A673 (cell line): Measurements from ENCODE around the gene FNBP1. TPM values are rescaled to one million over a fixed set of nuclear protein-coding genes. Genes with fewer than 3 reads are reported as not detected.

ENCODE experiments used
- BruUV-seq: library from RNA; stranded (reverse); fragments of 400-500 nt; replicated peaks from 2 replicates; lab custom pipeline; 2021; lab: Mats Ljungman, UMichigan
- CTCF ChIA-PET: fragments of 300-600 bp; sonication (Branson Sonifier 250); formaldehyde crosslinking; loops from one replicate; lab custom pipeline; 2022; ENCODE audit warnings: antibody characterized with exemption; lab: Charles Lee
- POLR2A ChIA-PET: fragments of 300-600 bp; sonication (Branson Sonifier 250); formaldehyde crosslinking; loops from one replicate; lab custom pipeline; 2022; ENCODE audit warnings: antibody characterized with exemption; ENCODE audit not compliant: low non-redundant PET; lab: Charles Lee
- DNase-seq: peaks from one replicate; pipeline ENCODE4 v3.0.0-alpha.2; 2015; ENCODE audit warnings: low spot score
- H3K27ac ChIP-seq: fragments of 200-600 bp; sonication (generic); 2 replicates; pipeline ENCODE4 v1.5.1; 2016; ENCODE audit warnings: mixed run types, low read depth, mild to moderate bottlenecking, mixed read lengths, antibody characterized with exemption, low read length; ENCODE audit not compliant: poor library complexity, severe bottlenecking
- H3K27me3 ChIP-seq: fragments of 200-600 bp; sonication (generic); replicated peaks from 2 replicates; pipeline ENCODE4 v1.6.1; 2017; ENCODE audit warnings: mixed run types, low read depth, mild to moderate bottlenecking, mixed read lengths, antibody characterized with exemption, low read length; ENCODE audit not compliant: insufficient read depth, poor library complexity
- H3K36me3 ChIP-seq: fragments of 200-600 bp; sonication (generic); 2 replicates; pipeline ENCODE4 v1.6.1; 2016; ENCODE audit warnings: mixed run types, mild to moderate bottlenecking, mixed read lengths, antibody characterized with exemption, low read length; ENCODE audit not compliant: insufficient read depth, poor library complexity, severe bottlenecking
- H3K4me1 ChIP-seq: fragments of 200-600 bp; sonication (generic); 2 replicates; pipeline ENCODE4 v1.6.1; 2017; ENCODE audit warnings: mixed run types, mild to moderate bottlenecking, mixed read lengths, antibody characterized with exemption, low read length; ENCODE audit not compliant: insufficient read depth, poor library complexity, severe bottlenecking
- H3K4me3 ChIP-seq: fragments of 200-600 bp; sonication (generic); 2 replicates; pipeline ENCODE4 v1.5.1; 2016; ENCODE audit warnings: low read depth, mixed run types, mild to moderate bottlenecking, mixed read lengths, low read length; ENCODE audit not compliant: poor library complexity, severe bottlenecking
- H3K9me3 ChIP-seq: fragments of 200-600 bp; sonication (generic); 2 replicates; pipeline ENCODE4 v1.6.1; 2016; ENCODE audit warnings: mixed run types, low read depth, mild to moderate bottlenecking, mixed read lengths, antibody characterized with exemption, low read length; ENCODE audit not compliant: poor library complexity, severe bottlenecking
- CTCF ChIP-seq: fragments of 300-800, 200-600 bp; sonication (generic); conservative IDR thresholded peaks from 2 replicates; pipeline ENCODE4 v1.5.1; 2017; ENCODE audit warnings: low read depth, mild to moderate bottlenecking, antibody characterized with exemption, low read length, moderate library complexity, mixed read lengths
- EZH2 ChIP-seq: fragments of 200-600 bp; sonication (generic); IDR thresholded peaks from 2 replicates; pipeline ENCODE4 v1.6.1; 2017; ENCODE audit warnings: borderline replicate concordance, low read depth, mild to moderate bottlenecking, mixed read lengths, antibody characterized with exemption, low read length; ENCODE audit not compliant: poor library complexity, severe bottlenecking
- intact Hi-C: fragments of 100-400 bp; cut with micrococcal nuclease; formaldehyde crosslinking; loops from one replicate; pipeline ENCODE4 v1.10.0; 2022; ENCODE audit not compliant: unreplicated experiment
- total RNA-seq: library from RNA; stranded (reverse); gene quantifications from 2 replicates; pipeline ENCODE4 v1.2.3, GENCODE V29; 2021

The FNBP1 gene
- total RNA-seq, 1 experiment from 2014 or later, result 200 TPM

GRCh38 chr9:129958796-129959195, 84.2 kb downstream of the FNBP1 start:
- ChIA-PET CTCF (no interaction called here), POLR2A (no interaction called here)
- intact Hi-C loops, result no loop called here
- no TSS peak for BruUV-seq
- Histone ChIP-seq H3K9me3 (no peaks in the 10 kb centered on the region), H3K27ac (peak overlapping the region; percentile 64), H3K36me3 (peaks cover 58% of the 10 kb centered on the region), H3K4me1 (peaks cover 44% of the 10 kb centered on the region), H3K27me3 (no peaks in the 10 kb centered on the region), H3K4me3 (no peak overlapping the region)
- no peak for TF ChIP-seq EZH2
- DNase-seq, result no peak

GRCh38 chr9:129954868-129955550, 88.0 kb downstream of the FNBP1 start:
- BruUV-seq, result no TSS peak
- H3K4me3 ChIP-seq, result no peak overlapping the region
- CTCF ChIA-PET, result no interaction called here
- peaks cover 37% of the 10 kb centered on the region for H3K4me1 ChIP-seq
- H3K36me3 ChIP-seq, result peaks cover 85% of the 10 kb centered on the region
- intact Hi-C loops, result no loop called here
- DNase-seq, result peak; percentile 41
- POLR2A ChIA-PET, result interaction anchor here (0.7 kb wide), 1 partner anchor 62 kb away, joined by 7 read pairs; no protein-coding TSS in a partner anchor
- TF ChIP-seq EZH2, result no peak
- no peak for TF ChIP-seq CTCF
- no peaks in the 10 kb centered on the region for H3K27me3 ChIP-seq
- H3K9me3 ChIP-seq, result no peaks in the 10 kb centered on the region
- peak overlapping the region; percentile 53 for H3K27ac ChIP-seq

- intact Hi-C loops, result no loop called here
- H3K4me1 ChIP-seq, result peaks cover 46% of the 10 kb centered on the region
- H3K27ac ChIP-seq, result no peak overlapping the region
- no TSS peak for BruUV-seq
- ChIA-PET POLR2A (no interaction called here), CTCF (no interaction called here)
- peaks cover 86% of the 10 kb centered on the region for H3K36me3 ChIP-seq
- DNase-seq, result no peak
- H3K9me3 ChIP-seq, result no peaks in the 10 kb centered on the region
- H3K4me3 ChIP-seq, result no peak overlapping the region
- TF ChIP-seq CTCF (no peak), EZH2 (no peak)
- H3K27me3 ChIP-seq, result no peaks in the 10 kb centered on the region
Measured at GRCh38 chr9:129953736-129954135, 89.3 kb downstream of the FNBP1 start.
